ENCODE results near the gene LRRC2.
"Not testable (repeated sequence)": the region's sequence is repeated elsewhere in the genome, so short reads cannot be mapped to it uniquely, and the experiment has no call there.

LRRC2 gene

GRCh38 chr3:46527239-46527638 lies 38.9 kb downstream of the LRRC2 start:
- DNase-seq (ENCODE audit: low read depth) = no peak

- no peak for DNase-seq (ENCODE audit: low read depth)
Observed at GRCh38 chr3:46524832-46525231, 41.3 kb downstream of the LRRC2 start.

GRCh38 chr3:46524008-46524407 lies 42.1 kb downstream of the LRRC2 start:
- DNase-seq (ENCODE audit: low read depth) = no peak

- no peak for DNase-seq (ENCODE audit: low read depth)
Observed at GRCh38 chr3:46523556-46523955, 42.5 kb downstream of the LRRC2 start.

GRCh38 chr3:46522201-46522600 lies 43.9 kb downstream of the LRRC2 start:
- DNase-seq (ENCODE audit: low read depth) = not testable (repeated sequence)

- no peak for DNase-seq (ENCODE audit: low read depth)
Observed at GRCh38 chr3:46521096-46521495, 45.0 kb downstream of the LRRC2 start.

GRCh38 chr3:46520531-46520930 lies 45.6 kb downstream of the LRRC2 start:
- DNase-seq (ENCODE audit: low read depth) = no peak

GRCh38 chr3:46519952-46520351 lies 46.1 kb downstream of the LRRC2 start:
- no peak for DNase-seq (ENCODE audit: low read depth)

GRCh38 chr3:46517784-46518181 lies 48.3 kb downstream of the LRRC2 start:
- DNase-seq (ENCODE audit: low read depth) = no peak

- peak; percentile 87 for DNase-seq (ENCODE audit: low read depth)
Observed at GRCh38 chr3:46517016-46517783, 48.9 kb downstream of the LRRC2 start.

GRCh38 chr3:46516521-46516920 lies 49.6 kb downstream of the LRRC2 start:
- DNase-seq (ENCODE audit: low read depth) = no peak

- no peak for DNase-seq (ENCODE audit: low read depth)
Observed at GRCh38 chr3:46512191-46512749, 53.8 kb downstream of the LRRC2 start.

GRCh38 chr3:46509661-46510187 lies 56.4 kb downstream of the LRRC2 start:
- no peak for DNase-seq (ENCODE audit: low read depth)

GRCh38 chr3:46508850-46509591 lies 57.1 kb downstream of the LRRC2 start:
- DNase-seq (ENCODE audit: low read depth) = no peak

- no peak for DNase-seq (ENCODE audit: low read depth)
Observed at GRCh38 chr3:46506526-46506925, 59.6 kb downstream of the LRRC2 start.

- no peak for DNase-seq (ENCODE audit: low read depth)
Observed at GRCh38 chr3:46505953-46506352, 60.1 kb downstream of the LRRC2 start.

- no peak for DNase-seq (ENCODE audit: low read depth)
Observed at GRCh38 chr3:46504789-46505188, 61.3 kb downstream of the LRRC2 start.

GRCh38 chr3:46503200-46503874 lies 62.8 kb downstream of the LRRC2 start:
- DNase-seq (ENCODE audit: low read depth) = peak; percentile 38

GRCh38 chr3:46501702-46502101 lies 64.4 kb downstream of the LRRC2 start:
- DNase-seq (ENCODE audit: low read depth) = no peak

- DNase-seq (ENCODE audit: low read depth) = peak; percentile 55
Observed at GRCh38 chr3:46500656-46501635, 65.2 kb downstream of the LRRC2 start.

- DNase-seq (ENCODE audit: low read depth) = no peak
Observed at GRCh38 chr3:46498916-46499519, 67.1 kb downstream of the LRRC2 start.
